ENCODE measurements around the gene AFF3.

Gene AFF3

DNA sequence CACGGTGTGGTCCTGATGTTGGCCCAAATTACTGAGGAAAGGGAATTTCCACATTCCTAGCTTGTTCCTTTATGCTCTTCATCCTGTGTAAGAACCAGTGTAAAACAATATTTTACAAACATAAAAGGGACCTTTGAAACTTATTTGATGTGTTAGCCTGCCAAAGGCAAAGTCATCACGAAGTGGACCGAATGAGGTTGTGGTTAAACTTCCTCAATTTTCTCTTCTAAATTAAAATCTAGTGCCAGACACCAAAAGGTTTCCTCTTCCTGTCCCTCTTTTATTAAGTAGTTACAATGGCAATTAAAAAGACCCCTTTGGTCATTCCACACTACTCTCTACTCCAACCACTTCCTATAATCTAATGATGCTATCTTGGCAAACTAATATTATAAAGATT lies 279.8 kb downstream of the AFF3 start:
- H3K27ac ChIP-seq = no peak overlapping the region
- TF ChIP-seq, protein P1, sequence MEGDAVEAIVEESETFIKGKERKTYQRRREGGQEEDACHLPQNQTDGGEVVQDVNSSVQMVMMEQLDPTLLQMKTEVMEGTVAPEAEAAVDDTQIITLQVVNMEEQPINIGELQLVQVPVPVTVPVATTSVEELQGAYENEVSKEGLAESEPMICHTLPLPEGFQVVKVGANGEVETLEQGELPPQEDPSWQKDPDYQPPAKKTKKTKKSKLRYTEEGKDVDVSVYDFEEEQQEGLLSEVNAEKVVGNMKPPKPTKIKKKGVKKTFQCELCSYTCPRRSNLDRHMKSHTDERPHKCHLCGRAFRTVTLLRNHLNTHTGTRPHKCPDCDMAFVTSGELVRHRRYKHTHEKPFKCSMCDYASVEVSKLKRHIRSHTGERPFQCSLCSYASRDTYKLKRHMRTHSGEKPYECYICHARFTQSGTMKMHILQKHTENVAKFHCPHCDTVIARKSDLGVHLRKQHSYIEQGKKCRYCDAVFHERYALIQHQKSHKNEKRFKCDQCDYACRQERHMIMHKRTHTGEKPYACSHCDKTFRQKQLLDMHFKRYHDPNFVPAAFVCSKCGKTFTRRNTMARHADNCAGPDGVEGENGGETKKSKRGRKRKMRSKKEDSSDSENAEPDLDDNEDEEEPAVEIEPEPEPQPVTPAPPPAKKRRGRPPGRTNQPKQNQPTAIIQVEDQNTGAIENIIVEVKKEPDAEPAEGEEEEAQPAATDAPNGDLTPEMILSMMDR (conservative IDR thresholded peaks at IDR 0.05) = no peak

DNA sequence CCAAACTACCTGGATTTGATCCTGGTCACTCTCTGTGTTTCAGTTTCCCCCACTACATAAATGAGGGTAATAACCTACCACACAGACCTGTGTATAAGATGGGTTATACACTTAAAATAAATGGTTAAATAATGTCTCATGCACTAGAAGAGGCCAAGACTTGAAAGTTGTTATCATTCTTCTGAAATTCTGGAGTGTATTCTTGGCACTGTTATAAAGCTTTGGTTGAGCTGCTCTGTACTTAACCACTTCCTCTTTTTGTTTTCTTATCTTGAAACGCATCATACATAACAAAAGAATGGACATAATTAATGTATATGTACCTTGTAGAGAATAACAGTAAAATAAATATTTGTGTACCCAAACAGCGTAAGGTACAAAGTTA lies 281.0 kb downstream of the AFF3 start:
- TF ChIP-seq, protein P1 (conservative IDR thresholded peaks at IDR 0.05) = no peak

DNA sequence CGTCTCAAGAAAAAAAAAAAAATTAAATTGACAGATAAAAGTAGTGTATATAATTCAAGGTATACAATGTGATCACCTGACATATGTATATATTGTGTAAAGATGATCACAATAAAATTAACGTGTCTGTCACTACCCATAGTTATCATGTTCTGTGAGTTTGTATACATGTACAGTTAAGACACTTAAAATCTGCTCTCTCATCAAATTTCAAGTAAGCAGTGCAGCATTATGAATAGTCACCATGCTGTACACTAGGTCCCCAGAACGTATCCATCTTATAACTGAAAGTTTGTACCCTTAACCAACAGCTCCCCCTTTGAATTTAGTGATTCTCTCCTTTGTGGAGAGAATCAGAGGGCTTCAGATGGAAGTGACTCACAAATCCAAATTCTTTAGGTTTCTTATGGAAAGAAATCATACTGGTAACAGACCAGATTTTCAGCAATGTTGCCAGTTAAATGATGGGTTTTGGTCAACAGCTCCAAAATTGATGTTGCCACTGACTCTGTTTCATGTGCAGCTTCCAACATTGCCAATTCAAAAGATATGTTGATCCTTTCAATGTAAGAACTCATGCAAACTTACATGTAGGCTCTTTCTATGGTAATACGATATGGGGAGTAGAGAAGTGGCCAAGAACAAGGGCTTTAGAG lies 281.5 kb downstream of the AFF3 start:
- TF ChIP-seq, protein P1 (conservative IDR thresholded peaks at IDR 0.05) = no peak
- no peak overlapping the region for H3K27ac ChIP-seq

More for the DNA sequence above, 281.0 kb downstream of the AFF3 start:
- H3K27ac ChIP-seq = no peak overlapping the region

DNA sequence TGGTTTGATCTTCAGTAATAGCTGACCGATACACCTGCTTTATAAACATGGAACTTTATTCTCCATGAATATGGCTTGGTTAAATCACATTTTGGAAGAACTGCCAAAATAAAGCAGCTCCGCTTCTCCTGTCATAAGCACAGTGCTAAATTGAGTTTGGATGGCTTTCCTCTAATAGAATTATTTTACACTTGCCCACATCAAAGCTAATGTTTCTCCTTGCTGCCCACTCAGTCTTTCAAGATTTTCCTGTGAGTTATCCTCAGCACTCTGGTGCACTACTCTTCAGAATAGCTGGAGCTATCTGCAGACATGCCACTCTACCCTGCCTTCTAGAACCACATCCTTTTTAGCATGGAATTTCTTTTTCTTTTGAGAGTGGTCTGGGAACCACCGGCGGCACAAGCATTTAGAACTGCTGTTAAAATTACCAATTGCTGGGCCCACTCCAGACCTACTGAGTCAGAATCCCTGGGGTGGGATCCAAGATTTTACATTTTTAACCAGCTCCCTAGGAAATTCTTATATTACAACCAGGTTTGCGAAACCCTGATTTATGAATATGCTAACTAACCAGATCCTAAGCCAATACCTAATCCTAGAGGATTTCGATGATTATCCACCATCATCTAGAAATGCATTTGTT lies 283.3 kb downstream of the AFF3 start:
- H3K27ac ChIP-seq = no peak overlapping the region
- TF ChIP-seq, protein P1 (conservative IDR thresholded peaks at IDR 0.05) = no peak

DNA sequence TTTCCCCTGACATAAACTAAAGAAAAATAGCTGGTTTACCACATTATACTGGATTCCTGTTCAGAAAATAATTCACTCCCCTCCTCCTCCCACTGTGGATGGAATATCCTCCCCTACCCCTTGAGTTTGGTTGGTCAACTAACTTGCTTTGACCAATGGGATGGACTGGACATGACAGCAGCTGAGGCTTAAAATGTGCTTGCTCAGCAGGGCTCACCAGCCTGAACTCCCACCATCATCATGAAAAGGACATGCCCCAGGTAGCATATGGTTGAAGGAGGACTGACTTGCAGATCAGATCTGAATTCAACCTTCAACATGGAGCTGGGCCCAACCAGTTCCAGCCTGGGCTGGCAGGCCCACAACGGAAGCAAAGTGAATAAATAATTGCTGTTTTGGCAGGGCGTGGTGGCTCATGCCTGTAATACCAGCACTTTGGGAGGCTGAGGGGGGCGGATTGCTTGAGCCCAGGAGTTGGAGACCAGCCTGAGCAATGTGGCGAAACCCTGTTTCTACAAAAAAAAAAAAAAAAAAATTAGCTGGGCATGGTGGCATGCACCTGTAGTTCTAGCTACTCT lies 284.4 kb downstream of the AFF3 start:
- TF ChIP-seq, protein P1 (conservative IDR thresholded peaks at IDR 0.05) = no peak
- no peak overlapping the region for H3K27ac ChIP-seq

DNA sequence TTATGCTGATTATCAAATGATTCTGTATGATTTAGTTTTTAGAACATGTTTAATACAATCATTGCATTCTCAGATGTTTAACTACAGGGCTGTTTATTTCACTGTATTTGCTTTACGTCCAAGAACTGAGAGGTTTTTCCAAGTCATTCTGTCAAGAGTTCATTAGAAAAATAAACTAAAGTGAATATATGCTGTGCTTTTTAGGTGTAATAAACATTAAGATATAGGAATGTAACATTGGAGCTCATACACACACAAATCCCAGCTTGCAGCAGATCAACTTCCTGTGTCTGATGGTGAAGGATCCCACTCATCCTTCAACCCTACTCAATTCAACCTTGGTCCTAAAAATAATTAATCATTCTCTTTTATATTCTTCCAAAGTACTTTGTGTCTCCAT lies 285.0 kb downstream of the AFF3 start:
- TF ChIP-seq, protein P1 (conservative IDR thresholded peaks at IDR 0.05) = no peak
- H3K27ac ChIP-seq = no peak overlapping the region

DNA sequence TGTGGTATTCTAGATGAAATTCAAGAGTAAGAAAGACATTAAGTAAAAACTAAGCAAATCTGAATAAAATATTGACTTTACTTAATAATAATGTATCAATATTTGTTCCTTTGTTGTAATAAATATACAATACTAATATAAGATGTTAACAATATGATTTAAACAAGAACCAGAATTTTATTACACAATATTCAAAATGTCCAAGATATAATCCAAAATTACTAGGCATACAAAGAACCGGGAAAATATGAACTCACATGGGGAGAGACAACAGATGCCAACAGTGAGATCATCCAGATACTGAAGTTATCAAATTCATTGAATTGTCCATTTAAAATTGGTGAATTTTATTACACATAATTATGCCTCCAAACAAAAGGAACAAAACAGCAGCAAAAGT lies 286.3 kb downstream of the AFF3 start:
- no peak overlapping the region for H3K27ac ChIP-seq
- TF ChIP-seq, protein P1 (conservative IDR thresholded peaks at IDR 0.05) = no peak

Data from VCaP (cell line).